K562 (cell line): ENCODE results near the gene FAM53A. TPM values are rescaled to one million over a fixed set of nuclear protein-coding genes. Genes with fewer than 3 reads are reported as not detected.

Experiments used
- ARID3A ChIP-seq: IDR thresholded peaks from 2 replicates; pipeline ENCODE4 v1.6.1; 2012; ENCODE audit warnings: low read depth, low read length, improper control_type of control experiment, borderline replicate concordance
- CHD4 ChIP-seq: fragments of 200-600 bp; sonication (generic); IDR thresholded peaks from 3 replicates; pipeline ENCODE4 v1.6.1; 2012; ENCODE audit warnings: low read depth, mild to moderate bottlenecking, mixed read lengths, low read length, inconsistent platforms; ENCODE audit not compliant: insufficient read depth, insufficient replicate concordance, poor library complexity, severe bottlenecking
- DDX20 ChIP-seq: fragments of 450-650 bp; IDR thresholded peaks from 2 replicates; pipeline ENCODE4 v1.6.1; 2016; ENCODE audit warnings: missing genetic modification characterization, low read depth, mild to moderate bottlenecking, missing compliant biosample characterization, moderate library complexity
- GTF3C2 ChIP-seq: IDR thresholded peaks from 3 replicates; pipeline ENCODE4 v1.6.1; 2011; ENCODE audit warnings: borderline replicate concordance, mild to moderate bottlenecking, moderate library complexity; ENCODE audit not compliant: insufficient read length; ENCODE audit errors: extremely low read depth
- ID3 ChIP-seq, 2 experiments: fragments of 250-450 bp in 1 of 2; fragments of 450-650 bp in 1 of 2; sonication (Bioruptor Pico) in 1 of 2; IDR thresholded peaks; 2 replicates each; pipeline versions ENCODE4 v1.6.1 to v1.8.0; 2016 to 2021; ENCODE audit warnings: mild to moderate bottlenecking in 2 of 2, moderate library complexity in 2 of 2, missing compliant biosample characterization in 1 of 2, missing genetic modification characterization in 1 of 2
- KLF1 ChIP-seq: fragments of 450-650 bp; IDR thresholded peaks from 2 replicates; pipeline ENCODE4 v1.6.1; 2016; ENCODE audit warnings: missing genetic modification characterization, missing compliant biosample characterization
- MYBL2 ChIP-seq, 2 experiments: fragments of 450-650 bp in 1 of 2; sonication (generic) in 1 of 2; formaldehyde crosslinking in 1 of 2; IDR thresholded peaks; 2 replicates each; pipeline versions ENCODE4 v1.6.1 to v1.8.1; 2017 to 2022; ENCODE audit warnings: borderline replicate concordance in 1 of 2, inconsistent platforms in 1 of 2, low read depth in 1 of 2, mild to moderate bottlenecking in 1 of 2, missing genetic modification reagents in 1 of 2, moderate library complexity in 1 of 2
- PHB ChIP-seq: fragments of 250-450 bp; sonication (Bioruptor Pico); IDR thresholded peaks from 2 replicates; pipeline ENCODE4 v1.5.0; 2021
- PHF20 ChIP-seq: fragments of 450-650 bp; IDR thresholded peaks from 2 replicates; pipeline ENCODE4 v1.6.1; 2018; ENCODE audit not compliant: partially characterized antibody
- SMARCA5 ChIP-seq: fragments of 450-650 bp; IDR thresholded peaks from 2 replicates; pipeline ENCODE4 v1.6.1; 2016
- STAT5A ChIP-seq: IDR thresholded peaks from 2 replicates; pipeline ENCODE4 v1.6.1; 2012; ENCODE audit warnings: low read length, inconsistent platforms, borderline replicate concordance
- ZNF140 ChIP-seq: fragments of 250-450 bp; sonication (Bioruptor Pico); IDR thresholded peaks from 2 replicates; pipeline ENCODE4 v1.8.0; 2021; ENCODE audit warnings: moderate library complexity, mild to moderate bottlenecking, inconsistent platforms
- ZNF41 ChIP-seq: fragments of 250-450 bp; sonication (Bioruptor Pico); conservative IDR thresholded peaks from 2 replicates; pipeline ENCODE4 v1.4.0; 2020; ENCODE audit warnings: mild to moderate bottlenecking
- ZNF518B ChIP-seq: fragments of 250-450 bp; sonication (Bioruptor Pico); IDR thresholded peaks from 2 replicates; pipeline ENCODE4 v1.5.0; 2021; ENCODE audit warnings: mild to moderate bottlenecking, moderate library complexity
- polyA plus RNA-seq, 8 experiments: library from polyadenylated mRNA; depleted of rRNA in 4 of 8; stranded (reverse) in 5 of 8; unstranded in 3 of 8; fragments of >200 nt; fragmentation: Nextera tagmentation in 2 of 8; fragmentation: Illumina TruSeq in 1 of 8; extraction: Ambion mirVana in 2 of 8; extraction: Trizol in 1 of 8; gene quantifications; 2 replicates each; pipeline versions ENCODE4 v1.2.1 to v1.2.3, GENCODE V29; 2011 to 2014; ENCODE audit warnings: inconsistent platforms in 1 of 8, missing spikeins in 1 of 8
- total RNA-seq, 7 experiments: library from RNA; depleted of rRNA in 6 of 7; stranded (reverse); fragments of >200 nt in 6 of 7; fragmentation: Illumina TruSeq in 2 of 7; extraction: Trizol in 2 of 7; gene quantifications; 2 replicates each; pipeline versions ENCODE4 v1.2.1 to v1.2.3, GENCODE V29; 2011 to 2021; ENCODE audit warnings: low replicate concordance in 1 of 7

FAM53A gene
- total and polyA plus RNA-seq, 9 of the 15 experiments (the other 6 are each of a cell fraction or from before 2014, with no cell fraction given), result 0.53 to 2.7 (median 1.4) TPM; not detected in 2

GRCh38 chr4:1646690-1647089 is 37.4 kb downstream of the FAM53A start (continued):
- TF ChIP-seq ARID3A (no peak), GTF3C2 (no peak), MYBL2 (IDR thresholded peaks at IDR 0.05; ENCODE audit: low read depth) (no peak), MYBL2 (CRISPR knock-in tag; IDR thresholded peaks at IDR 0.05; ENCODE audit: borderline replicate concordance) (no peak), ID3 (CRISPR knock-in tag; IDR thresholded peaks at IDR 0.05) (no peak), ID3 (tag; IDR thresholded peaks at IDR 0.05) (no peak), DDX20 (tag) (no peak), ZNF140 (CRISPR knock-in tag) (no peak), ZNF518B (CRISPR knock-in tag) (no peak), PHF20 (no peak), PHB (CRISPR knock-in tag) (no peak), SMARCA5 (no peak), ZNF41 (CRISPR knock-in tag) (no peak), STAT5A (no peak), KLF1 (no peak), CHD4 (no peak)
